GM12878 (cell line): ENCODE measurements around the gene RNASEH2A. TPM values are rescaled to one million over a fixed set of nuclear protein-coding genes. Genes with fewer than 3 reads are reported as not detected.
A peak's percentile ranks its signal among the peaks of the same experiment; 100 is the strongest.

ENCODE experiments used
- ATAC-seq: fragments of 200-7000 bp; cut with Tn5 transposase; 3 replicates; pipeline ENCODE4 v1.9.1; 2020; ENCODE audit warnings: mild to moderate bottlenecking, moderate library complexity
- BruUV-seq: library from RNA; stranded (reverse); fragments of 400-500 nt; replicated peaks from 2 replicates; lab custom pipeline; 2021; lab: Mats Ljungman, UMichigan
- CTCF ChIA-PET: fragments of 300-600 bp; sonication (Branson Sonifier 250); formaldehyde crosslinking; extraction: SDS; loops from one replicate; lab custom pipeline; 2021; ENCODE audit warnings: inconsistent platforms; lab: Yijun Ruan, JAX
- POLR2A ChIA-PET: fragments of 350-600 bp; formaldehyde crosslinking; extraction: SDS; loops from one replicate; lab custom pipeline; 2021; ENCODE audit warnings: inconsistent platforms; lab: Charles Lee
- RAD21 ChIA-PET: fragments of 300-600 bp; sonication (Branson Sonifier 250); formaldehyde crosslinking; loops from one replicate; lab custom pipeline; 2023; ENCODE audit warnings: antibody characterized with exemption; ENCODE audit not compliant: unreplicated experiment; lab: Charles Lee
- SMC1A ChIA-PET: fragments of 300-600 bp; sonication (Branson Sonifier 250); formaldehyde crosslinking; loops from one replicate; lab custom pipeline; 2023; ENCODE audit not compliant: unreplicated experiment, uncharacterized antibody; lab: Charles Lee
- DNase-seq: peaks from one replicate; pipeline ENCODE4 v3.0.0-alpha.2; 2011; ENCODE audit warnings: low read depth, low spot score
- FAIRE-seq: peaks from 3 replicates; lab custom pipeline; 2011; peaks lifted over from hg19 to GRCh38; lab: Jason Lieb, UNC
- H2AFZ ChIP-seq: 2 replicates; pipeline ENCODE4 v1.6.0; 2011; ENCODE audit warnings: low read depth, low read length, control low read depth; ENCODE audit not compliant: control insufficient read depth
- H3K27ac ChIP-seq: 2 replicates; pipeline ENCODE4 v1.5.1; 2011; ENCODE audit warnings: control low read depth; ENCODE audit not compliant: control insufficient read depth, insufficient read depth
- H3K27me3 ChIP-seq, 2 experiments: replicated peaks in 1 of 2; 2 replicates each; pipeline versions ENCODE4 v1.6.0 to v1.6.1; 2011; ENCODE audit warnings: low read length in 1 of 2; ENCODE audit not compliant: control insufficient read depth in 2 of 2, insufficient read depth in 2 of 2
- H3K36me3 ChIP-seq, 2 experiments: 2 replicates each; pipeline ENCODE4 v1.5.1; 2011; ENCODE audit warnings: low read length in 1 of 2; ENCODE audit not compliant: control insufficient read depth in 2 of 2, insufficient read depth in 2 of 2
- H3K4me1 ChIP-seq: 2 replicates; pipeline ENCODE4 v1.6.1; 2011; ENCODE audit warnings: mild to moderate bottlenecking, low read length, moderate library complexity, mixed read lengths; ENCODE audit not compliant: control insufficient read depth, insufficient read depth
- H3K4me2 ChIP-seq: 2 replicates; pipeline ENCODE4 v1.6.0; 2011; ENCODE audit warnings: control low read depth; ENCODE audit not compliant: control insufficient read depth, insufficient read depth
- H3K4me3 ChIP-seq: fragments of 200-600 bp; sonication (generic); 2 replicates; pipeline ENCODE4 v1.5.1; 2016
- H3K79me2 ChIP-seq: 2 replicates; pipeline ENCODE4 v1.6.0; 2011; ENCODE audit warnings: low read length; ENCODE audit not compliant: control insufficient read depth, insufficient read depth
- H3K9ac ChIP-seq: 2 replicates; pipeline ENCODE4 v1.8.0; 2011; ENCODE audit warnings: low read length, control low read depth, mixed read lengths; ENCODE audit not compliant: control insufficient read depth, insufficient read depth
- H3K9me3 ChIP-seq: replicated peaks from 3 replicates; pipeline ENCODE4 v1.5.1; 2011; ENCODE audit warnings: mild to moderate bottlenecking, low read length; ENCODE audit not compliant: control insufficient read depth, insufficient read depth
- H4K20me1 ChIP-seq: 2 replicates; pipeline ENCODE4 v1.6.0; 2011; ENCODE audit not compliant: control insufficient read depth, insufficient read depth
- BCL11A ChIP-seq: IDR thresholded peaks from 2 replicates; pipeline ENCODE4 v1.6.1; 2011; ENCODE audit warnings: low read depth, low read length
- CHD2 ChIP-seq: IDR thresholded peaks from 2 replicates; pipeline ENCODE4 v1.6.1; 2011; ENCODE audit warnings: low read depth, low read length, improper control_type of control experiment, borderline replicate concordance
- CREM ChIP-seq: IDR thresholded peaks from 2 replicates; pipeline ENCODE4 v1.6.1; 2014; ENCODE audit warnings: antibody characterized with exemption, low read depth
- E4F1 ChIP-seq: fragments of 450-650 bp; IDR thresholded peaks from 2 replicates; pipeline ENCODE4 v1.6.1; 2018; ENCODE audit warnings: borderline replicate concordance, mild to moderate bottlenecking; ENCODE audit not compliant: partially characterized antibody
- ESRRA ChIP-seq: IDR thresholded peaks from 2 replicates; pipeline ENCODE4 v1.6.1; 2012; ENCODE audit warnings: mild to moderate bottlenecking, low read length, improper control_type of control experiment
- HCFC1 ChIP-seq: fragments of 150-350 bp; IDR thresholded peaks from 2 replicates; pipeline ENCODE4 v1.6.1; 2014; ENCODE audit warnings: low read length
- IRF4 ChIP-seq: IDR thresholded peaks from 2 replicates; pipeline ENCODE4 v1.6.1; 2011; ENCODE audit warnings: low read depth, low read length
- MYC ChIP-seq: IDR thresholded peaks from 2 replicates; pipeline ENCODE4 v1.6.1; 2011; ENCODE audit warnings: mild to moderate bottlenecking, low read length, moderate library complexity, inconsistent platforms; ENCODE audit not compliant: insufficient read depth, insufficient replicate concordance, insufficient read length, severe bottlenecking
- NR2C1 ChIP-seq: fragments of 450-650 bp; IDR thresholded peaks from 2 replicates; pipeline ENCODE4 v1.6.1; 2017; ENCODE audit warnings: antibody characterized with exemption, mild to moderate bottlenecking, moderate library complexity
- PAX8 ChIP-seq: fragments of 450-650 bp; IDR thresholded peaks from 2 replicates; pipeline ENCODE4 v1.6.1; 2017; ENCODE audit warnings: mild to moderate bottlenecking, moderate library complexity
- PRDM15 ChIP-seq: fragments of 450-650 bp; formaldehyde crosslinking; IDR thresholded peaks from 2 replicates; pipeline ENCODE4 v1.4.0; 2020; ENCODE audit warnings: mild to moderate bottlenecking, moderate library complexity
- RELA ChIP-seq: fragments of 450-650 bp; IDR thresholded peaks from 2 replicates; pipeline ENCODE4 v1.8.0; 2014; ENCODE audit warnings: borderline replicate concordance; ENCODE audit not compliant: partially characterized antibody
- STAT1 ChIP-seq: fragments of 450-650 bp; conservative IDR thresholded peaks from 2 replicates; pipeline ENCODE4 v1.6.1; 2014; ENCODE audit warnings: antibody characterized with exemption, mild to moderate bottlenecking
- STAT3 ChIP-seq: IDR thresholded peaks from 2 replicates; pipeline ENCODE4 v1.6.1; 2011; ENCODE audit warnings: low read depth, low read length, improper control_type of control experiment
- TARDBP ChIP-seq: IDR thresholded peaks from 2 replicates; pipeline ENCODE4 v1.6.1; 2016; ENCODE audit warnings: borderline replicate concordance
- TCF12 ChIP-seq: IDR thresholded peaks from 2 replicates; pipeline ENCODE4 v1.6.1; 2011; ENCODE audit warnings: low read depth, mild to moderate bottlenecking, low read length
- TCF3 ChIP-seq: IDR thresholded peaks from 2 replicates; pipeline ENCODE4 v1.6.1; 2012; ENCODE audit warnings: low read depth, mild to moderate bottlenecking, low read length, borderline replicate concordance; ENCODE audit not compliant: insufficient read depth
- ZZZ3 ChIP-seq: IDR thresholded peaks from 2 replicates; pipeline ENCODE4 v1.6.1; 2011; ENCODE audit warnings: low read depth; ENCODE audit not compliant: control insufficient read depth, insufficient read length
- WGBS: methylation state at CpG from one replicate; pipeline ENCODE4 v1.1.6; 2016; ENCODE audit warnings: low lambda C conversion rate; ENCODE audit not compliant: insufficient replicate concordance, insufficient coverage; ENCODE audit errors: missing lambda C conversion rate; 5-methylcytosine and 5-hydroxymethylcytosine counted together
- in situ Hi-C: fragments of 300-500 bp; cut with MboI; formaldehyde crosslinking; loops from 9 replicates; pipeline ENCODE4 v1.14.3; 2018; ENCODE audit warnings: mixed read lengths
- intact Hi-C: fragments of 100-400 bp; cut with micrococcal nuclease; formaldehyde crosslinking; loops from one replicate; pipeline ENCODE4 v1.14.2; 2022; ENCODE audit not compliant: unreplicated experiment
- polyA plus RNA-seq, 11 experiments: library from polyadenylated mRNA; depleted of rRNA in 4 of 11; unstranded in 6 of 11; stranded (reverse) in 5 of 11; fragments of >200 nt; fragmentation: Nextera tagmentation in 4 of 11; fragmentation: Illumina TruSeq in 1 of 11; extraction: Ambion mirVana in 4 of 11; extraction: Trizol in 1 of 11; gene quantifications; 1 replicate in 1 of 11; 2 replicates in 10 of 11; pipeline versions ENCODE4 v1.2.1 to v1.2.3, GENCODE V29; 2011 to 2016; ENCODE audit warnings: inconsistent platforms in 2 of 11, missing spikeins in 2 of 11, low read depth in 1 of 11
- total RNA-seq, 4 experiments: library from RNA; depleted of rRNA in 3 of 4; stranded (reverse); fragments of >200 nt in 3 of 4; fragmentation: Illumina TruSeq in 1 of 4; extraction: Trizol in 1 of 4; gene quantifications; 2 replicates each; pipeline versions ENCODE4 v1.2.1 to v1.2.3, GENCODE V29; 2013 to 2021

RNASEH2A gene
- total and polyA plus RNA-seq, 10 of the 15 experiments (the other 5 are each of a cell fraction or from before 2014, with no cell fraction given): 17.4 to 103 (median 40.4) TPM

- WGBS: under 1% methylated on average over 70 of the region's 73 CpGs
- RAD21 ChIA-PET: interaction anchor here (0.9 to 11.4 kb wide), 5 partner anchors 9 to 57 kb away, joined by 3 to 303 read pairs (median 4); partner anchors contain the start of genes HOOK2 and TRIR
- Histone ChIP-seq H3K4me2 (peak within 1 kb of the TSS; percentile 97), H4K20me1 (no peaks in the 10 kb centered on the region), H3K79me2 (peaks cover 42% of the 10 kb centered on the region), H3K36me3 (no peaks in the 10 kb centered on the region), H3K9me3 (no peaks in the 10 kb centered on the region; the same call in 2 of the 3 replicates), H2AFZ (peak within 1 kb of the TSS; percentile 46; the same call in 1 of the 2 replicates), H3K27ac (peak within 1 kb of the TSS; percentile 99), H3K4me3 (peak within 1 kb of the TSS; percentile 87), H3K27me3 (no peaks in the 10 kb centered on the region), H3K4me1 (peaks cover 44% of the 10 kb centered on the region), H3K9ac (peak within 1 kb of the TSS; percentile 95)
- peak; percentile 86 for DNase-seq
- FAIRE-seq: no peak
- intact Hi-C loops (loop anchor here (1.0 kb wide), 1 partner anchor 13 kb away; no protein-coding TSS in a partner anchor), in situ Hi-C loops (no loop called here)
- SMC1A ChIA-PET: interaction anchor here (0.6 to 11.5 kb wide), 3 partner anchors 12 to 365 kb away, joined by 3 to 240 read pairs (median 3); no protein-coding TSS in a partner anchor
- POLR2A ChIA-PET: interaction anchor here (0.6 to 8.2 kb wide), 10 partner anchors 9 to 1412 kb away, joined by 3 to 303 read pairs (median 5); partner anchors contain the start of genes GCDH, GET3, HOOK2 and RNASEH2A
- BruUV-seq: TSS peak; percentile 87
- CTCF ChIA-PET: interaction anchor here (0.8 to 12.9 kb wide), 5 partner anchors 14 to 1410 kb away, joined by 4 to 537 read pairs (median 5); partner anchors contain the start of genes GET3 and HOOK2
- ATAC-seq: peak; percentile 56
- TF ChIP-seq E4F1 (peak; percentile 71), PRDM15 (CRISPR knock-in tag) (peak; percentile 71), IRF4 (0 out of 2 replicates have a peak, but pooled peaks have one; percentile 22), BCL11A (peak; percentile 40; the same call in 1 of the 2 replicates), TCF12 (peak; percentile 95; the same call in 1 of the 2 replicates), ZZZ3 (no peak), HCFC1 (peak; percentile 57), STAT1 (peak; percentile 74; the same call in 1 of the 2 replicates), MYC (peak; percentile 39), CHD2 (peak; percentile 86; the same call in 1 of the 2 replicates), CREM (peak; percentile 92), PAX8 (no peak), RELA (peak; percentile 90), TARDBP (no peak; the same call in 1 of the 2 replicates), ESRRA (no peak), STAT3 (no peak), TCF3 (peak; percentile 98), NR2C1 (no peak)
Measured at GRCh38 chr19:12791345-12792050, 14.9 kb upstream of the RNASEH2A start, which contains the start of gene JUNB. Gene JUNB (plus strand): TSS chr19:12791486. CDS start chr19:12791772, 286 bp downstream.
